ENCODE data around the gene ZC2HC1C. TPM values are rescaled to one million over a fixed set of nuclear protein-coding genes. Genes with fewer than 3 reads are reported as not detected.
A peak's percentile ranks its signal among the peaks of the same experiment; 100 is the strongest.
"Not testable (repeated sequence)": the region's sequence is repeated elsewhere in the genome, so short reads cannot be mapped to it uniquely, and the experiment has no call there.

Gene ZC2HC1C
- total RNA-seq, 1 donor from 2014 or later, result 1.4 TPM

DNA sequence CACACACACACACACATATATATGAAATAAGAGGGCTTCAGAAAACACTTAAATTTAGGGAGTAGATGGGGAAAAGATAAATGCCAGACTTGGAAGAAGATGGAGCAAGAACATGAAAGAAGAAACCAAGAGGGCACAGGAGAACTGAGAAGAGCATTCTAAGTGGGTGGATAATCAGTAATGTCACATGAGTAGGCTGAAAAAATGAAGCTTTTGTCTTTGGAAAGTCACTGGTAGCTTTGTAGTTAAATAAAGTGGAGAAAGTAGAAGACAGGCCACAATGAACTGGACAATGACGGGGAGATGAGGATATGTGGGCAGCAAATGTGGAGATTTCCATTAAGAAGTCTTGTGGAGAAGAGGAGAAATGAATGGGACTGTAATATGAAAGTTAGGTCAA lies 2.2 kb upstream of the ZC2HC1C start:
- Histone ChIP-seq H3K9me3 (ENCODE audit: insufficient read depth, low read depth, low read length) (no peaks in the 10 kb centered on the region), H3K9ac (ENCODE audit: low read length) (no peak overlapping the region), H3K27ac (ENCODE audit: low read depth, low read length) (no peak overlapping the region), H3K4me2 (ENCODE audit: low read length) (no peak overlapping the region), H3K4me1 (ENCODE audit: insufficient read depth, low read length) (peaks cover 16% of the 10 kb centered on the region), H3K27me3 (ENCODE audit: insufficient read depth, low read length) (no peaks in the 10 kb centered on the region), H2AFZ (ENCODE audit: low read depth, low read length) (no peak overlapping the region), H3K4me3 (ENCODE audit: insufficient read depth, low read depth, low read length) (no peak overlapping the region), H3K36me3 (ENCODE audit: insufficient read depth, low read length) (no peaks in the 10 kb centered on the region), H4K20me1 (ENCODE audit: insufficient read depth, low read length) (no peaks in the 10 kb centered on the region), H3K79me2 (ENCODE audit: insufficient read depth, low read length) (peaks cover 10% of the 10 kb centered on the region)
- Mint-ChIP-seq H3K9me3 (ENCODE audit: unreplicated experiment) (no peaks in the 10 kb centered on the region), H3K36me3 (ENCODE audit: low read depth, unreplicated experiment) (no peaks in the 10 kb centered on the region), H3K27me3 (ENCODE audit: low read depth, unreplicated experiment) (no peaks in the 10 kb centered on the region), H3K4me3 (ENCODE audit: unreplicated experiment) (no peak overlapping the region), H3K27ac (ENCODE audit: unreplicated experiment) (no peak overlapping the region), H3K4me1 (ENCODE audit: low read depth, unreplicated experiment) (no peaks in the 10 kb centered on the region)
- FAIRE-seq (no peak), DNase-seq (ENCODE audit: low read depth) (no peak)
- no peak for TF ChIP-seq EZH2 (IDR thresholded peaks at IDR 0.05; ENCODE audit: insufficient read depth, low read length)
- TF ChIP-seq, protein P1, sequence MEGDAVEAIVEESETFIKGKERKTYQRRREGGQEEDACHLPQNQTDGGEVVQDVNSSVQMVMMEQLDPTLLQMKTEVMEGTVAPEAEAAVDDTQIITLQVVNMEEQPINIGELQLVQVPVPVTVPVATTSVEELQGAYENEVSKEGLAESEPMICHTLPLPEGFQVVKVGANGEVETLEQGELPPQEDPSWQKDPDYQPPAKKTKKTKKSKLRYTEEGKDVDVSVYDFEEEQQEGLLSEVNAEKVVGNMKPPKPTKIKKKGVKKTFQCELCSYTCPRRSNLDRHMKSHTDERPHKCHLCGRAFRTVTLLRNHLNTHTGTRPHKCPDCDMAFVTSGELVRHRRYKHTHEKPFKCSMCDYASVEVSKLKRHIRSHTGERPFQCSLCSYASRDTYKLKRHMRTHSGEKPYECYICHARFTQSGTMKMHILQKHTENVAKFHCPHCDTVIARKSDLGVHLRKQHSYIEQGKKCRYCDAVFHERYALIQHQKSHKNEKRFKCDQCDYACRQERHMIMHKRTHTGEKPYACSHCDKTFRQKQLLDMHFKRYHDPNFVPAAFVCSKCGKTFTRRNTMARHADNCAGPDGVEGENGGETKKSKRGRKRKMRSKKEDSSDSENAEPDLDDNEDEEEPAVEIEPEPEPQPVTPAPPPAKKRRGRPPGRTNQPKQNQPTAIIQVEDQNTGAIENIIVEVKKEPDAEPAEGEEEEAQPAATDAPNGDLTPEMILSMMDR (IDR thresholded peaks at IDR 0.05; ENCODE audit: insufficient read depth, low read depth, low read length), result no peak

DNA sequence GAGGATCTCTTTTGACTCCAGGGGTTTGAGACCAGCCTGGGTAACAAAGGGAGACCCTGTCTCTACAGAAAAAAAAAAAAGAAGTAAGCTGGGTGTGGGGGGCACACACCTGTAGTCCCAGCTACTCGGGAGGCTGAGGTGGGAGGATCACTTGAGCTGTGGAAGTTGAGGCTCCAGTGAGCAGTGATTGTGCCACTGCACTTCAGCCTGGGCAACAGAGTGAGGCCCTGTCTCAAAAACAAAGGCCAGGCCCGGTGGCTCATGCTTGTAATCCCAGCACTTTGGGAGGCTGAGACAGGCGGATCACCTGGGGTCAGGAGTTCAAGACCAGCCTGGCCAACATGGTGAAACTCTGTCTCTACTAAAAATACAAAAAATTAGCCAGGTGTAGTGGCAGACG lies 1.7 kb upstream of the ZC2HC1C start:
- not testable (repeated sequence) for H3K36me3 Mint-ChIP-seq (ENCODE audit: low read depth, unreplicated experiment); H3K27ac ChIP-seq (ENCODE audit: low read depth, low read length); H3K9me3 Mint-ChIP-seq (ENCODE audit: unreplicated experiment); H3K27me3 ChIP-seq (ENCODE audit: insufficient read depth, low read length); H3K4me2 ChIP-seq (ENCODE audit: low read length); H3K4me3 ChIP-seq (ENCODE audit: insufficient read depth, low read depth, low read length); FAIRE-seq; DNase-seq (ENCODE audit: low read depth); H3K79me2 ChIP-seq (ENCODE audit: insufficient read depth, low read length); H3K9me3 ChIP-seq (ENCODE audit: insufficient read depth, low read depth, low read length); H3K36me3 ChIP-seq (ENCODE audit: insufficient read depth, low read length); H3K9ac ChIP-seq (ENCODE audit: low read length); H4K20me1 ChIP-seq (ENCODE audit: insufficient read depth, low read length); H3K4me3 Mint-ChIP-seq (ENCODE audit: unreplicated experiment); H3K27me3 Mint-ChIP-seq (ENCODE audit: low read depth, unreplicated experiment); H2AFZ ChIP-seq (ENCODE audit: low read depth, low read length); H3K4me1 Mint-ChIP-seq (ENCODE audit: low read depth, unreplicated experiment); H3K27ac Mint-ChIP-seq (ENCODE audit: unreplicated experiment)
- H3K4me1 ChIP-seq (ENCODE audit: insufficient read depth, low read length), result peaks cover 16% of the 10 kb centered on the region

DNA sequence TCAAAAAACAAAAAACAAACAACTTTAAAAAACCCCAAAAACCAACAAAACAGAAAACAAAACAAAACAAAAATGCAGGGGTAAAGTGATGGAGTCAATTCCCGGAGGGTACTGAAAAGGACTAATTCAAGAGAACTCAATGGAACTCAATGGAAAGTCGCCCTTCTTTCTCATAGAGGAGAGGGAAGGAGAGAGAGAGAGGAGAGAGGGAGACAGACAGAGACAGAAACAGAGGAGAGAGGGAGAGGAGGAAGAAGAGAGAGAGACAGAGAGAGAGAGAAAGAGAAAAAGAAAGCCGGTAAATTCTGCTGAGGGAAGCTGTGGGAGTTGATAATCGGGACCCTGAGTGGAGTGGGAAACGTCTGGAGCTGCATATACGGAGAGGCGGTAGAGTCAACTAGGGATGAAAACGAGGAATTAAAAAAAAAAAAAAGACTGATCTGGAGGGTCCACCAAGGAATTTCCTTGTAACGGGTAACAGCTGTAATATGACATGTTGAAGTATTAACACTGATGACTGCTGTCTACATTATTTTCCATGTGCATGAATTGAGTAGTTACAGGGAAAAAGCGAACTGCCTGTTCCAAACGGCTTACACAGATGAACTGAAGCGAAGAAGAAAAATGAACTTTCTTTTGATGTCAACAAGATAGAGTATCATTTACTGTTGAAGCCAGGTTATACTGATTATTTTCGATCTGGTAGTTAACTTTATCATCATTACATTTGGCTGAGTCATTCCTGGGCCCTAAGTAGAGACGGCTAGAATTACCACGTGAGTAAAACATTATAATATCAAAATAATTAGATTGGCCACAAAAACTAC lies 934 bp upstream of the ZC2HC1C start:
- Mint-ChIP-seq H3K9me3 (ENCODE audit: unreplicated experiment) (no peaks in the 10 kb centered on the region), H3K27me3 (ENCODE audit: low read depth, unreplicated experiment) (no peaks in the 10 kb centered on the region), H3K36me3 (ENCODE audit: low read depth, unreplicated experiment) (no peaks in the 10 kb centered on the region), H3K4me1 (ENCODE audit: low read depth, unreplicated experiment) (no peaks in the 10 kb centered on the region), H3K4me3 (ENCODE audit: unreplicated experiment) (no peak overlapping the region), H3K27ac (ENCODE audit: unreplicated experiment) (no peak overlapping the region)
- H3K79me2 ChIP-seq (ENCODE audit: insufficient read depth, low read length), result peaks cover under 1% of the 10 kb centered on the region
- peak overlapping the region; percentile 81 for H3K9ac ChIP-seq (ENCODE audit: low read length)
- FAIRE-seq (no peak), DNase-seq (ENCODE audit: low read depth) (peak; percentile 74)
- peak overlapping the region; percentile 64 for H3K4me3 ChIP-seq (ENCODE audit: insufficient read depth, low read depth, low read length)
- peak overlapping the region; percentile 66 for H3K27ac ChIP-seq (ENCODE audit: low read depth, low read length)
- no peak for TF ChIP-seq EZH2 (IDR thresholded peaks at IDR 0.05; ENCODE audit: insufficient read depth, low read length)
- TF ChIP-seq, protein P1 (IDR thresholded peaks at IDR 0.05; ENCODE audit: insufficient read depth, low read depth, low read length), result no peak
- H3K4me2 ChIP-seq (ENCODE audit: low read length), result peak overlapping the region; percentile 88
- H4K20me1 ChIP-seq (ENCODE audit: insufficient read depth, low read length), result no peaks in the 10 kb centered on the region
- H3K27me3 ChIP-seq (ENCODE audit: insufficient read depth, low read length), result no peaks in the 10 kb centered on the region
- no peaks in the 10 kb centered on the region for H3K36me3 ChIP-seq (ENCODE audit: insufficient read depth, low read length)
- H2AFZ ChIP-seq (ENCODE audit: low read depth, low read length), result peak overlapping the region; percentile 83
- peaks cover 10% of the 10 kb centered on the region for H3K4me1 ChIP-seq (ENCODE audit: insufficient read depth, low read length)
- H3K9me3 ChIP-seq (ENCODE audit: insufficient read depth, low read depth, low read length), result no peaks in the 10 kb centered on the region

All from astrocyte (in vitro differentiated cells and primary cell).